Nephron progenitor cell (in vitro differentiated cells): Measurements from ENCODE around the gene ITPRIPL2.
A peak's percentile ranks its signal among the peaks of the same experiment; 100 is the strongest.

Source experiments
- DNase-seq: peaks from one replicate; pipeline ENCODE4 v3.0.0; 2021
- H3K27ac Mint-ChIP-seq: 2 replicates; pipeline ENCODE4 v1.8.0; 2021; ENCODE audit warnings: mild to moderate bottlenecking, moderate library complexity, mixed read lengths
- H3K27me3 Mint-ChIP-seq: 2 replicates; pipeline ENCODE4 v1.8.0; 2021; ENCODE audit warnings: mild to moderate bottlenecking, low read depth, mixed read lengths; ENCODE audit not compliant: poor library complexity
- H3K36me3 Mint-ChIP-seq: 2 replicates; pipeline ENCODE4 v1.8.0; 2021; ENCODE audit warnings: low read depth, mixed read lengths
- H3K4me1 Mint-ChIP-seq: 2 replicates; pipeline ENCODE4 v1.8.0; 2021; ENCODE audit warnings: mixed read lengths
- H3K4me3 Mint-ChIP-seq: 2 replicates; pipeline ENCODE4 v1.8.0; 2021; ENCODE audit warnings: mild to moderate bottlenecking, moderate library complexity, mixed read lengths
- H3K9me3 Mint-ChIP-seq: 2 replicates; pipeline ENCODE4 v1.8.0; 2021; ENCODE audit warnings: mild to moderate bottlenecking, moderate library complexity, mixed read lengths
- TF ChIP-seq, protein P1 (sequence below): fragments of 200-600 bp; sonication (generic); IDR thresholded peaks from 2 replicates; pipeline ENCODE4 v1.5.0; 2021; ENCODE audit warnings: antibody characterized with exemption

The ITPRIPL2 gene

DNA sequence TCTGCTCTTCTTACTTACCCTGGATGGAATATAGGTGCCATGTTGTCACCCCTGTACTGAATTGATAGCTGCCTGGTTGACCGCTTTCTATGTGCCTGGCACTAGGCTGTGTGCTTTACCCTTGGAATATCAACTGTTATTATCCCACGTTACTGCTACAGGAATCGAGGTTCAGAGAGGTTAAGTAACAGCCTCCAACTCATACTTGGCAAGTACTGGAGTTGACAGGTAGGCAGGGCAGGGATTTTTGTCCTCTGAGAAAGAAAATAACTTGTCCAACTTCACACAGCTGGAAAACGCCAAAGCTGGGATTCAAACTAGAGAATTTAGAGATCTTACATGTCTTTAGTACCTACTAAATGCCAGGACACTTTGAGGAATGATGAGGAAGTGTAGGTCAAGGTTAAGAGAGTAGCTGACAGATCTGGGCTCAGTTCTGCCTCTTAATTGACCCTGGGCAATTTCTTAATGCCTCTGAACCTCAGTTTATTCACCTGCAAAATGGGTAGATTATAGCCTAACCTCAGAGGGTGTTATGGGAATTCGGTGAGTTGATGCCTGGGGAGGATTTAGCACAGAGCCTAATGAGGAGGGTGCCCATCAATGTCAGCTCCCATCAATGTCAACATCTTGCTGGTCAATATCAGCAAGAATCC is 25.8 kb downstream of the ITPRIPL2 start:
- H3K4me1 Mint-ChIP-seq, result peaks cover 49% of the 10 kb centered on the region
- peaks cover 8% of the 10 kb centered on the region for H3K27me3 Mint-ChIP-seq
- H3K36me3 Mint-ChIP-seq, result no peaks in the 10 kb centered on the region
- peak overlapping the region; percentile 33 for H3K27ac Mint-ChIP-seq
- peak overlapping the region; percentile 9 for H3K4me3 Mint-ChIP-seq
- TF ChIP-seq, protein P1, sequence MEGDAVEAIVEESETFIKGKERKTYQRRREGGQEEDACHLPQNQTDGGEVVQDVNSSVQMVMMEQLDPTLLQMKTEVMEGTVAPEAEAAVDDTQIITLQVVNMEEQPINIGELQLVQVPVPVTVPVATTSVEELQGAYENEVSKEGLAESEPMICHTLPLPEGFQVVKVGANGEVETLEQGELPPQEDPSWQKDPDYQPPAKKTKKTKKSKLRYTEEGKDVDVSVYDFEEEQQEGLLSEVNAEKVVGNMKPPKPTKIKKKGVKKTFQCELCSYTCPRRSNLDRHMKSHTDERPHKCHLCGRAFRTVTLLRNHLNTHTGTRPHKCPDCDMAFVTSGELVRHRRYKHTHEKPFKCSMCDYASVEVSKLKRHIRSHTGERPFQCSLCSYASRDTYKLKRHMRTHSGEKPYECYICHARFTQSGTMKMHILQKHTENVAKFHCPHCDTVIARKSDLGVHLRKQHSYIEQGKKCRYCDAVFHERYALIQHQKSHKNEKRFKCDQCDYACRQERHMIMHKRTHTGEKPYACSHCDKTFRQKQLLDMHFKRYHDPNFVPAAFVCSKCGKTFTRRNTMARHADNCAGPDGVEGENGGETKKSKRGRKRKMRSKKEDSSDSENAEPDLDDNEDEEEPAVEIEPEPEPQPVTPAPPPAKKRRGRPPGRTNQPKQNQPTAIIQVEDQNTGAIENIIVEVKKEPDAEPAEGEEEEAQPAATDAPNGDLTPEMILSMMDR, result no peak
- H3K9me3 Mint-ChIP-seq, result no peaks in the 10 kb centered on the region
- no peak for DNase-seq

DNA sequence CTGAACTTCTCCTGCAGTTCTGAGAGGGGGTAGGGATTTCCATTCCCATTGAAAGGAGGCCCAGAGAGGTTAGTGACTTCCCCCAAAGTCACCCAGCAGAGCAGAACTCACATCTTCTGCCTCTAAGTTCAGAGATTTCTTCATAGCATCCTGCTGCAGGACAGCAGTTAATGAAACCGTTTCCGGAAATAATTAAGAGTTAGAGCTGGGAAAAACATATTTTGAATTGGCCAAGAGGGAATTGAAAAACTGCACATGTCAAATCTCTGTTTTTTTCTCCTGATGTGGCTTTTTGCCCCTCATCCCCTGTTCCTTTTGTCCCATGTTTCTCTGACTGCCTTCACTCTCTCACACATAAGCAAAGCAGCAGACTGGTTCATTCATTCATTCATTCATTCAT is 26.6 kb downstream of the ITPRIPL2 start:
- DNase-seq, result no peak
- Mint-ChIP-seq H3K27me3 (peaks cover 8% of the 10 kb centered on the region), H3K9me3 (no peaks in the 10 kb centered on the region), H3K4me3 (no peak overlapping the region), H3K36me3 (no peaks in the 10 kb centered on the region), H3K27ac (peak overlapping the region; percentile 6), H3K4me1 (peaks cover 52% of the 10 kb centered on the region)
- TF ChIP-seq, protein P1, result no peak

DNA sequence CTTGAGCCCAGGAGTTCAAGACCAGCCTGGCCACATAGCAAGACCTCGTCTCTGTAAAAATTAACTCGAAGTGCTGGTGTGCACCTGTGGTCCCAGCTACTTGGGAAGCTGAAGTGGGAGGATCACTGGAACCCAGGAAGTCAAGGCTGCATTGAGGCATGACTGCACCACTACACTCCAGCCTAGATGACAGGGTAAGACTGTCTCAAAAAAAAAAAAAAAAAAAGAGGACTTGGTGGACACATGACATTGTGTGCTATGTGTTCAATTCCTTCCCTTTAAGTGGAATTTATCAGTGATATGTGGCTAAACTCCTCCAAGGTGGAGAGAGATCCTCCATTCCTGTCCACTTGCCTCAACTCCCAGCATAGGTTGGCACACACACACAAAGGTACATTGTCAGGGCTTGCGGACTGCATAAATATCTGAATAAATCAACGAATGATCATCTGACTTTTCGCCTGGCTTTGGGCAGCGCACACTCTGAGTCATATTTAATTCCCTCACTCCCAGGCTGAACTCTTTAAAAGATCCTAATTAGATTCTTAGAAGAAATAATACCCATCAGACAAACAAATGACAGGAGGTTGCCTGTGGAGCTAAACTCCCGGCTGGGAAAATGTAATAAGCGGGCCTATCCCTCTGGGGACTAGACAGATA is 29.3 kb downstream of the ITPRIPL2 start:
- H3K36me3 Mint-ChIP-seq, result no peaks in the 10 kb centered on the region
- DNase-seq, result no peak
- no peak overlapping the region for H3K4me3 Mint-ChIP-seq
- H3K4me1 Mint-ChIP-seq, result peaks cover 30% of the 10 kb centered on the region
- H3K9me3 Mint-ChIP-seq, result peaks cover 10% of the 10 kb centered on the region
- no peak overlapping the region for H3K27ac Mint-ChIP-seq
- TF ChIP-seq, protein P1, result no peak
- peaks cover 10% of the 10 kb centered on the region for H3K27me3 Mint-ChIP-seq

DNA sequence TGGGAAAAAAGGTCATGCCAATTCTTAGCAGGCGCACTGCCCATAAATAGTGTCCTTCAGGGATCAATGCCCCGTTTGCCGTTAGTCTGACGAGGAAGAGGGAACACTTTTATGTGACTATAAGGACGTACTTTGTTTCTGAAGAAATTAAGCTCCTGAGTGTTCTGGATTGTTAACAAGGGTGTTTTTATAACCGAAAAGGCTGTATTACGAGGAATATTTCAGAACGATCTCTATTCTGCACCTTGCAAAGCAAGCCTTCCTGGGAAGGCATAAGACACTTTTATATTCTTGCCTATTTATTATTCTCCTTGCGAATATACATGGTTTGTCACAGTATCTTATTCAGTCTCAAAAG is 29.8 kb downstream of the ITPRIPL2 start:
- Mint-ChIP-seq H3K36me3 (no peaks in the 10 kb centered on the region), H3K9me3 (peaks cover 15% of the 10 kb centered on the region), H3K27ac (no peak overlapping the region), H3K4me1 (peaks cover 25% of the 10 kb centered on the region), H3K4me3 (no peak overlapping the region), H3K27me3 (peaks cover 11% of the 10 kb centered on the region)
- TF ChIP-seq, protein P1, result no peak
- DNase-seq, result no peak

DNA sequence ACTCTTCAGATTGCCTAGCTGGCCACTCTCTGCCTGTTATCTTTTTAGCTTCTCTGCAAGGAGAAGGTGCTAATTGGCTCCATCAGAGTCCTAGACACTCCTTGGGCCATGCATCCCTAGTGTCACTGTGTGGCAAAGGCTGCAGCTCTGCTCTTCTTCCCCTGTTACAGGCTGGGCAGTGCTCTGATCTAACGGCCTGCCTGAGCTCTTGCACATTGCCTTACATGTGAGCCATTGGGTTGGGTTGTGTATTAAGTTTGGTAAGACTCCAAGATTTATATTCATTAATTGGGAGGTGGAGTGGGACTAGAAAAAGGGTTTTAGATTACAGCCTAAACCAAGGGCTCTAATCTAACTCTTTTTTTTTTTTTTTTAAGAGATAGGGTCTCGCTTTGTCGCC is 31.2 kb downstream of the ITPRIPL2 start:
- DNase-seq, result no peak
- TF ChIP-seq, protein P1, result no peak
- no peak overlapping the region for H3K27ac Mint-ChIP-seq
- H3K4me3 Mint-ChIP-seq, result no peak overlapping the region
- peaks cover 13% of the 10 kb centered on the region for H3K4me1 Mint-ChIP-seq
- peaks cover 16% of the 10 kb centered on the region for H3K27me3 Mint-ChIP-seq
- no peaks in the 10 kb centered on the region for H3K36me3 Mint-ChIP-seq
- peaks cover 16% of the 10 kb centered on the region for H3K9me3 Mint-ChIP-seq

DNA sequence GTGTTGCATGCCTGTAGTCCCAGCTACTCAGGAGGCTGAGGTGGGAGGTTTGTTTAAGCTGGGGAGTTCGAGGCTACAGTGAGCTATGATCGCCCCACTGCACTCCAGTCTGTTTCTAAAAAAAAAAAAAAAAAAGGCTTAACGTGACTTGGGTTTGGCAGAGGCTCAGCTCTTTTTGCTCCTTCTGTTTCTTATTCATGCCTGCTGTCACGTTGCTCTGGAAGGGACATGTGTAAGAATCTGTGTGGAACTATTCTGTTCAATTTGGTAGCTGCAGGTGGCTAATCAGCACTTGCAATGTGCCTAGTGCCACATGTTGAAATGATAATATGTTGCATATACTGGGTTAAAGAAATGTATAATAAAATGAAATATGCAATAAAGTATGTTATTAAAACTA is 33.4 kb downstream of the ITPRIPL2 start:
- H3K27me3 Mint-ChIP-seq, result peaks cover 26% of the 10 kb centered on the region
- peaks cover 5% of the 10 kb centered on the region for H3K4me1 Mint-ChIP-seq
- H3K36me3 Mint-ChIP-seq, result no peaks in the 10 kb centered on the region
- peaks cover 16% of the 10 kb centered on the region for H3K9me3 Mint-ChIP-seq
- TF ChIP-seq, protein P1, result no peak
- no peak for DNase-seq
- H3K4me3 Mint-ChIP-seq, result no peak overlapping the region
- no peak overlapping the region for H3K27ac Mint-ChIP-seq
